HG03521 (cell line): ENCODE data around the gene TRIO.
A peak's percentile ranks its signal among the peaks of the same experiment; 100 is the strongest.

ENCODE experiments used
- ATAC-seq: cut with Tn5 transposase; IDR thresholded peaks from one replicate; pipeline ENCODE4 v1.9.1; 2021; ENCODE audit warnings: mild to moderate bottlenecking, moderate library complexity; ENCODE audit not compliant: unreplicated experiment

Gene TRIO

GRCh38 chr5:14443671-14444093 lies 300.5 kb downstream of the TRIO start:
- ATAC-seq, result no peak

DNA sequence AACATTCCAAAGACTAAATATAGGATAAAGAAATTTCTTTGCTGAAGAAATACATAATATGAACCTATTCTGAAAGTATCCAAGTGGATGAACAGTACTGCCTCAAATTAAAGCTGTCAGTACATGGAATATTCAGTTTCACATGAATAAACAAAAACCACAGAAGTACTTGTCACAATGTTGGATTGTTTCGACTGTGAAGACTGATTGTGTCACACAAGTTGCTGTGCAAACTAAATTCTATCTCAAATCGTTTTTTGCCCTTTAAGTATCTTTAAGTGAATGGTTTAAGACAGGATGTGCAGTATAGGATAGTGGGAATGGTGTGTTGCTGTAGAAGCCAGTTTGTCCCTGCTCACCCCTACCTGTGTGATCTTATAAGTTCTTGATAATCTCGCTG lies 301.0 kb downstream of the TRIO start:
- no peak for ATAC-seq

GRCh38 chr5:14445013-14445412 lies 301.9 kb downstream of the TRIO start:
- no peak for ATAC-seq

DNA sequence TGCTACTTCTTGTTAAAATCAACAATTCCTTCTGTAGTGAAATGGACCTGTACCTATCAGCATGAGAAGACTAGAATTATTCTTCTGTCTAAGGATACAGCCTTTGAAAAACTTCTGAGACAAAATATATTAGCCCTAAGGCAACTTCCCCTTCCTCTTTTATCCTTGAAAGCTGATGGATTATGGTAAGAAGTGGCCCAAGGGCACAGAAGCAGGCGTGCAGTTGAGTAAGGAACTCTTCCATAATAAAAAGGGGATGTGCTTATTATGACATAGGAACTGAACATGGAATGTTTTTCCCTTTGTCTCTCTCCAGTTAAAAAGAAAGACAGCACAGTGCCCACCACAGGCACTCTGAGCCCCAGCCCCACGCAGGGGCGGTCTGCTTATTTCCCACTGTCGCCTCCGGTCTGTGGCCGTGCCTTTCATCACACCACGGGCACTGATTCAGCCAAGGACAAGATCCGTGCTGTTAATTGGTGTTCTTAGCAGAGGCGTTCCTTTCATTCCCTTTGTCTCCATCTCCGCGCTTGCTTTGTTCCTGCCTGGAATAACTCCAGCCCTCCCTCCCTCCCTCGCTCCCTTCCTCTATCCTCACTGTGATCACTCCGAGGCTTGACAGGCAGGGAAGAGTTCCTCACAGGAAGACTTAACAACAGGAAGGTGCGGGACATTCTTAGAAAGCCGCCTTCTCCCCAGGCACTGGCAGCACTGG lies 302.6 kb downstream of the TRIO start:
- ATAC-seq, result no peak

GRCh38 chr5:14447958-14448911 lies 305.1 kb downstream of the TRIO start:
- no peak for ATAC-seq

DNA sequence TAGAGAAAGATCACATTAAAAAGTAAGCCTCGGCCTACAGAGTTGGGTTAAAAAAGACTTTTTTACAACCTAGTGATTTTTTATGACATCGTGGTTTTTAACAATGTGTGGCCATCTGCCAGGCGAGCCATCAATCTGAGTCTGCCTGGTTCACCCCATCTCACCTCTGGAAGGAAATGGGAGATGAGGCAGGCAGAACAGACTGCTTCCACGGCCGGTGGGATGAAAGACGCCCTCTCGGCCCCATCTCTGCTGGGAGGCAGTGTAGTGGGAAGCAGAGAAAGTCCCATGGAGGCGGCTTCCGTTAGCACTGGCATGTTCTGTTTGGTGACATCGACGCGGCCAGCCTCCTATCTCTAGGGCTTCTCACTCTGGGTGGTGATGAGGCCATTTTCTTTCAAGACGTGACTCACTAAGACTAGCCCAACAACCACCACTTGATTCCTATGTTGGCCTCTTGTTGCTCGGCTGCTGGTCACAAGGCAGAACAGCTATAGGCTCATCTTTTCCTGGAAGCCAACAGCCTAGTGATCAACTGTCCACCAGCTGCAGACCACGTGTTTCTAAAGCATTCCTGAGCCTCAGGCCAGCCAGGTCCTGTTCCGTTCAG lies 306.0 kb downstream of the TRIO start:
- no peak for ATAC-seq

DNA sequence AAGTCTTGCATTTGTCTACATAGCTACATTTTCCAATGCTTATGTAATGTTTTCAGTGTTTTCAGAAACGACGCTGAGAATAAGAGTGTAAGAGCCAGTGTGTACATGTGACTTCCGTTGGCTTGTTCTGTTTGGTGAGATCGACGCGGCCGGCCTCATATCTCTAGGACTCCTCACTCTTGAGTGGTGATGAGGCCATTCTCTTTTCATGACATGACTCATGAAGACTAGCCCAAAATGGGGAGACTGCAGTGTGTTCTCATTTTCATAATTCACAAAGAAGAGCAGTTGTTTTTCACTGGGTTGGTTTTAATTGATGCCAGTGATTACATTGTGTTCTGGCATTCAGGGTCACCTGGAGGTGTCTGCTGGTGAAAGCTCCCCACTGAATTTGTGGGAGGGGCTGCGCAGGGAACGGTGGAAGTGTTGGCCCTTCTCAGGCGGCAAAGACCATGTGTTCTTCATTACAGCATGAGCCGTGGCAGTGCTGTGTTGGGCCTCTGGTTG lies 306.9 kb downstream of the TRIO start:
- ATAC-seq, result peak; percentile 65

- ATAC-seq, result no peak
These were observed 307.6 kb downstream of the TRIO start for GRCh38 chr5:14450742-14451141.

- no peak for ATAC-seq
These were observed 308.7 kb downstream of the TRIO start for GRCh38 chr5:14451871-14452270.

DNA sequence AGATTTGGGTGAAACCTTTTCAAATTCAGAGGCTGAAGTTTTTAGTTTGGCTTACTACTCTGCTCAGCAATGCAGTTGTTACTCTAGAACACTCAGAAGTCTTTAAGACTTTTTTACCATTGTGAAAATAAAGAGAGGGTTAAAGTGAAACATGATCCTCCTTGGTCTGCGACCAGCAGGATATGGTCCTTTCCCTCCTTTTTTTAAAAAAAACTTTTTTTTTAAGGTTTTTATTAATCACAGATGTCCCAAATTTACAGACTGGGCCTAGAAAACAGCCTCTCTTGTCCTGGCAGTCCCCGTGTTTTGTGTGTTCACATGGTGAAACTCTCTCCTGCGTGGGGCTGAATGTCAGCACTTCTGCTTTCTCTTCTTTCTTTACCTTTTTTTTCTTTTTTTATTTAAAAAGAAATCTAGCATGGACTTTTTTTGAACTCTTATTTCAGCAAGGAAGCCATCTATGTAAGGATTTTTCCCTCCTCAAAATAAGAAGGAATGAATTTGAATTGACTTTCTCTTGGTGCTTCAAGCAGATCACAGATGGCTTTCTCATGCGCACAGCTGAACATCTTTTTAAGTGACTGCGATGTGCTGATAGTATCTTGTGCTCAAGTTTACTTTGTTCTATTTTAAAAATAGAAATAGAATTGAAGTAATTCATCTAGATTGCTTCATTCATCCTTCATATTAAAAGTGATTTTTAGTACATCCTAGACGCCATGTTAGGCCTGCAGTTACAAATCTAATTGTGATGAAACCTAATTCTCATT lies 309.7 kb downstream of the TRIO start:
- ATAC-seq, result no peak

DNA sequence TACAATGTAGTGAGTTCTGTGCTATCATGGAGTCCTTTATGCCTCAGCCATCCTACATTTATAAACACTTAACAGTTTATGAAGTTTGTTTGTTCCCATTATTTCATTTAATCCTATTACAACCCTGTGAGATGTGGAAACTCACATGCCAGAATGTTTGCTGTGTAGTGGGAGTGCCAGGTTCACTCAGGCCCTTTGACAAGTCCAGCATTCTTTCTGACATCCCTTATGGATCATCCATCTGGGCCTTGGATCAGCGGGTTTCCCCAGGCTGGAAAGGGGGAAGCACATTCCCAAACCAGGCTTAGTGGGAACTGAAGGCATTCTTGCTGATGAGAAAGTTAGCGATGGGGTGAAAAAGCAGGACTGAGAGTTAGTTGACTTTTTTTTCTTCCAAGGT lies 310.3 kb downstream of the TRIO start:
- no peak for ATAC-seq

- ATAC-seq, result no peak
These were observed 312.7 kb downstream of the TRIO start for GRCh38 chr5:14455814-14456321.

DNA sequence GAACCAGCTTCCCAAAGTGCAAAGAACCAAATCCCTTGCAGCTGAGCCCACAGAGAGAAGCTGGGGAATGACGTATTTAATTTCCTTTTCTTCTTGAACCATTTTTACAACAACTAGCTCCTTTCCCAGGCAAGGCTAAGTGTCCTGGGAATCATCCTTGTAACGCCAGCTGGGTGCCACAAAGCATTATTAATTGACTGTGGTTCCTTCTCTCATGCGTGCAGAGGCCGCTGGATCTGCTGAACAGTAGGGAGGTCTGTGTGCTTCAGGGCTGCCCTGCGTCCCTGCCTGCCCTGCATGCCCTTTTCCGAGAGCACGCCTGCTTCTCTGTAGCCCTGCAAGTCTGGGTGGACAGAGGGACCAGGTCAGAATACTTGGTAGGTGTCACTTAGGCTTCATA lies 314.3 kb downstream of the TRIO start:
- ATAC-seq, result no peak

DNA sequence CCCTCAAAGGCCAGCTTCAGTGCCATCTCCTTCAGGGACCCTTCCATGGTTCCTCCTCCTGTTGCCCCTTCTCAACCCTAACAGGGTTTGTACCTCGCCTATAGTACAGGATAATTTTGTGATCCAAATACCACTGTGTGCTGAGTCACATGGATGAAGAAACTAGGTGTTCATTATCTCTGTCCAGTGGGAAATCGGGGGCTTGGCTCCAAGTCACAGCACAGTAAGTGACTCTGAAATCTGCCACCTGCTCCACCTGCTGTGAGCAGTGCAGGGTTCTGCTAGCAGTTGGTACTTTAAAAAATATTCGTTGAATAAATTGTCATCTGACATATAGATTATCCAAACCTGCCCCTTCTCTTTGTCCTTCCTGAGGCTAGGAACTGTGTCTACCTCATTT lies 315.3 kb downstream of the TRIO start:
- ATAC-seq, result no peak

DNA sequence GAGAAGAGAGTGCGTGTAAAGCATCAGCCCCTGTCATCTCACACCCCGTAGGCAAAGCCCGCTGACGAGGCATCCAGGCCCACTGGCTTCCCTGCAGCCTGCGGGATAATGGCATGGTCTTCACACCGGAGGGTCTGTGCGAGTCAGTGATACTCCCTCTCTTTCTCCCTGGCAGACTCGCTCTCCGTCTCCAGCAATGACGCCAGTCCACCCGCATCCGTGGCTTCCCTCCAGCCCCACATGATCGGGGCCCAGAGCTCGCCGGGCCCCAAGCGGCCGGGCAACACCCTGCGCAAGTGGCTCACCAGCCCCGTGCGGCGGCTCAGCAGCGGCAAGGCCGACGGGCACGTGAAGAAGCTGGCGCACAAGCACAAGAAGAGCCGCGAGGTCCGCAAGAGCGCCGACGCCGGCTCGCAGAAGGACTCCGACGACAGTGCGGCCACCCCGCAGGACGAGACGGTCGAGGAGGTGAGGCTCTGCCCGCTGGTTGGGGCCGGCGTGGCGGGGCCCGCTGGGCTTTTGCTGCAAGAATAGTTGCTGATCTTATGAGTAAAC lies 317.8 kb downstream of the TRIO start:
- no peak for ATAC-seq

GRCh38 chr5:14462681-14463080 lies 319.5 kb downstream of the TRIO start:
- no peak for ATAC-seq

DNA sequence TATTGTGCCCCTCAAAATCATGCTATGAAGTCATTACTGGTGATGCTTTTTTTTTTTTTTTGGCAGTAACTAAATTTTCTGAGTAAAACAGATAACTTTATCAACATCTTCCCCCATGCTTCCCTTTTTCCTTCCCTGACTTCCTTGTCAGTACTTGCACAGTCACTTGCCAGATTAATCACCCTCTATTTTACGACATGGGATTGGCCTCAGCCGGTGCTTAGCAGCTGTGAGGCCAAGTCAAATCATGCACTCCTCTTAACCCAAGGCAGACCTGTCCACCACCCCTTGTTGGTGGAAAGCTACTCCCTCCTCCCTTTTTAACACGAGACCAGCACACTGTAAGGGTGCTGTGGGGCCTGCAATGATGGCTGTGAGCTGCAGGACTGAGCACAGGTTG lies 320.5 kb downstream of the TRIO start:
- no peak for ATAC-seq

DNA sequence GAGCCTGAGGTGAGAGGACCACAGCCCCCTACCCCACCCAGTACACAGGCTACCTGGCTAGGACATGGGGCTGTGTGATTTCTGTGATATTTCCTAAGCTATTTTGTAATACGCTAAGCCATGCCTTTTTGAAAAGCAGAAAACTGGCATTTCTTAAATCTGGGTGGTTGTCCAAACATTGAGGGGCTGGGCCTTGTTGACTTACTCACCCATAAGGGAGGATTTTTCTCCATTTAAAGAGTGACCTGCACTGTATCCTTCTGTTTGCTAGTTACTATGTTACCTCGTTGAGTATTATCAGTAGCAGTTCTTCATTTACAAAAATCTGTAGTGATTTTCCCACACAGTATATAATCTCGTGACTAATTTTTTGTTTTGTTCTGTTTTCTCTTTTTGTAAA lies 321.0 kb downstream of the TRIO start:
- ATAC-seq, result no peak

DNA sequence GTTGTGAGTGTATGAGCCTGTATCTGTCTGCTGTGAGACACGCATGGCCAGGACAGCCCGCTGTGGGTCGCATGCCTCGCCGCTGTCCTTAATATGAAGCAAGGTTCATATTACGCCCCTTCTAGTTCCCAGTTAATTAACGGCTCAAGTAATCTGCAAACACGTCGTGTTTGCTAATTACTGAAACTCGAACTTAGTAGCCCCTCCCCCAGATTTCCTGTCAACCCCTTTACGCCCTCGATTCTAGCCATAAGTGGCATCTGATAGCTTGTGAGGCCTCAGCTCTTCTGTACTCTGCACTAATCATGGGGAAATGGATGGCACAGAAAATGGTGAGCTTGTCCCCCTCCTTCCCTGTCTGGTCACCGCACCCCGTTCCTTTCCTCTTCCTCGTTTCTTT lies 321.5 kb downstream of the TRIO start:
- no peak for ATAC-seq

DNA sequence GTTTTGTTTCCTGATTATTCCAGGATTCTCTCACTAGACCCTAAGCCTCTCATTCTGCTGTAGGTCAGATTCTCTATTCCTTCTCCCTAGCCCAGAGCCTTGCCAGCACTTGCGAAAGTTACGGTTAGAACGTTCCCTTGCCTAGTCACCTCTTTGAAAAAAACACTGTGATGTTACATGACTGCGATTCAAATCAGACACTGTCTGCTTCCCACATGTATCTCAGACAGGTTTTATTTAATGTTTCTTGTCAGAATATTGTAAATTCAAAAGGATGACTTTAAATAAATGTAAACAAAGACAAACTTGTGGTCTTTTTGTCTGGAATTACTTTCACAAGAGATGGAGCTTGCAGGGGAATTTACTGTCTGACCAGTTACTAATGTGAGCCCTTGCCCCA lies 322.0 kb downstream of the TRIO start:
- ATAC-seq, result no peak
